ENCODE data around the gene PTCD1. TPM values are rescaled to one million over a fixed set of nuclear protein-coding genes. Genes with fewer than 3 reads are reported as not detected.
A peak's percentile ranks its signal among the peaks of the same experiment; 100 is the strongest.

Gene PTCD1
- total and polyA plus RNA-seq, 2 of the 8 experiments (the other 6 are each of a cell fraction or from before 2014, with no cell fraction given), result 7.5 to 7.6 TPM

GRCh38 chr7:99380823-99381663 is 57.6 kb downstream of the PTCD1 start:
- no peak overlapping the region for H2BK120ac ChIP-seq (replicated peaks; ENCODE audit: low read depth, low read length)
- H3K79me1 ChIP-seq (ENCODE audit: low read depth, low read length), result peaks cover 16% of the 10 kb centered on the region
- H2BK5ac ChIP-seq (ENCODE audit: low read depth, low read length), result peak overlapping the region; percentile 40
- 0 out of 2 replicates have a peak overlapping the region, but pooled peaks have one; percentile 43 for H2AK5ac ChIP-seq (ENCODE audit: low read depth, low read length)
- no peak overlapping the region for H3K56ac ChIP-seq (replicated peaks; ENCODE audit: insufficient read length, low read depth, low read length)
- no peak for DNase-seq (ENCODE audit: low read depth in 1 of 2, low spot score in 2 of 2)
- WGBS, 2 experiments (ENCODE audit: extremely low coverage in 1 of 2, insufficient coverage in 1 of 2, insufficient read length in 1 of 2, insufficient replicate concordance in 2 of 2, low coverage in 1 of 2, low lambda C conversion rate in 2 of 2, missing lambda C conversion rate in 1 of 2), result 93% methylated on average over 16 of the region's 16 CpGs; no CpG with 5 or more reads in 1 of the 2 experiments
- no peak overlapping the region for H2BK20ac ChIP-seq (ENCODE audit: low read length)
- H3K27ac ChIP-seq (ENCODE audit: low read depth, low read length), result peak overlapping the region; percentile 44; the same call in 1 of the 2 replicates
- H3K9ac ChIP-seq (replicated peaks in 1 of 4; ENCODE audit: extremely low read depth in 1 of 4, low read depth in 3 of 4, low read length in 3 of 4), result peak overlapping the region in 2 of 4 experiments; percentile 18 to 46; a peak in 3 of 7 replicates
- H3K79me2 ChIP-seq (ENCODE audit: control insufficient read depth in 1 of 2, insufficient read depth in 2 of 2, low read length in 2 of 2), result peaks cover 0 to 17% of the 10 kb centered on the region in 2 experiments; a peak in 2 of 4 replicates
- no peak overlapping the region for H4K5ac ChIP-seq (ENCODE audit: insufficient read length, low read depth, low read length)
- H3K4me2 ChIP-seq (ENCODE audit: insufficient read depth in 1 of 2, low read depth in 2 of 2, low read length in 2 of 2), result no peak overlapping the region; a peak in 1 of 4 replicates
- ChIA-PET CTCF (ENCODE audit: partially characterized antibody) (interaction anchor here (0.9 to 1.0 kb wide), 2 partner anchors 14 to 21 kb away, joined by 3 to 4 read pairs; no protein-coding TSS in a partner anchor), POLR2A (ENCODE audit: partially characterized antibody) (interaction anchor here (2.0 to 3.3 kb wide), 3 partner anchors 11 to 27 kb away, joined by 7 to 19 read pairs (median 18); partner anchors contain the start of genes BUD31 and PDAP1)
- H3K36me3 ChIP-seq (ENCODE audit: control insufficient read depth in 2 of 4, insufficient read depth in 4 of 4, low read length in 3 of 4), result peaks cover 0 to 3% (median 0%) of the 10 kb centered on the region in 4 experiments; a peak in 2 of 8 replicates
- no peaks in the 10 kb centered on the region for H3K9me3 ChIP-seq (ENCODE audit: insufficient read depth in 2 of 2, low read depth in 1 of 2, low read length in 1 of 2)
- H3K27me3 ChIP-seq (replicated peaks in 1 of 4; ENCODE audit: control insufficient read depth in 3 of 4, extremely low read depth in 1 of 4, insufficient read depth in 3 of 4, low read length in 3 of 4), result no peaks in the 10 kb centered on the region
- no peak overlapping the region for H2AFZ ChIP-seq (ENCODE audit: low read length)
- no peak overlapping the region for H2BK15ac ChIP-seq (ENCODE audit: low read length)
- no peak overlapping the region for H3K4me3 ChIP-seq (ENCODE audit: extremely low read depth in 1 of 4, insufficient read depth in 2 of 4, low read depth in 3 of 4, low read length in 4 of 4)
- H3K4me1 ChIP-seq (replicated peaks in 1 of 4; ENCODE audit: control insufficient read depth in 3 of 4, insufficient read depth in 4 of 4, low read length in 3 of 4), result peaks cover 0 to 5% (median 1%) of the 10 kb centered on the region in 4 experiments; a peak in 3 of 7 replicates
- H2BK12ac ChIP-seq (ENCODE audit: low read depth, low read length), result no peak overlapping the region
- H4K91ac ChIP-seq (replicated peaks; ENCODE audit: insufficient read length, low read length), result peak overlapping the region; percentile 44
- H3K14ac ChIP-seq (ENCODE audit: insufficient read length), result no peak overlapping the region
- H4K20me1 ChIP-seq (replicated peaks in 1 of 2; ENCODE audit: control insufficient read depth in 1 of 2, insufficient read depth in 2 of 2, low read length in 2 of 2), result peaks cover 14 to 22% of the 10 kb centered on the region in 2 experiments
- H4K8ac ChIP-seq (ENCODE audit: extremely low read depth, insufficient read depth, low read length), result peak overlapping the region; percentile 11; the same call in 1 of the 2 replicates
- no peak overlapping the region for H3K23ac ChIP-seq (ENCODE audit: insufficient read length)
- no peak overlapping the region for H3K4ac ChIP-seq (replicated peaks; ENCODE audit: insufficient read length, low read depth, low read length)
- no peak overlapping the region for H3K18ac ChIP-seq (ENCODE audit: extremely low read depth, low read length)
- no peak for FAIRE-seq
- no peaks in the 10 kb centered on the region; the same call in 1 of the 2 replicates for H3K23me2 ChIP-seq (ENCODE audit: low read depth, low read length)
- TF ChIP-seq HDAC6 (IDR thresholded peaks at IDR 0.05; ENCODE audit: low read depth, low read length), result no peak
- TF ChIP-seq MAFK (IDR thresholded peaks at IDR 0.05; ENCODE audit: low read depth, low read length), result no peak
- no peak for TF ChIP-seq JUN (IDR thresholded peaks at IDR 0.05; ENCODE audit: low read depth, low read length)
- no peak for TF ChIP-seq RBBP5 (IDR thresholded peaks at IDR 0.05; ENCODE audit: borderline replicate concordance, low read depth, low read length)
- no peak for TF ChIP-seq CHD1 (IDR thresholded peaks at IDR 0.05; ENCODE audit: low read depth, low read length)
- TF ChIP-seq RFX5 (IDR thresholded peaks at IDR 0.05; ENCODE audit: borderline replicate concordance, low read depth, low read length), result no peak
- TF ChIP-seq POLR2A (IDR thresholded peaks at IDR 0.05; ENCODE audit: control extremely low read depth in 1 of 2, low read depth in 2 of 2, low read length in 2 of 2), result no peak
- no peak for TF ChIP-seq KDM1A (IDR thresholded peaks at IDR 0.05; ENCODE audit: borderline replicate concordance, low read length)
- TF ChIP-seq RXRA (IDR thresholded peaks at IDR 0.05; ENCODE audit: insufficient read depth, low read depth, low read length), result no peak
- no peak for TF ChIP-seq BRCA1 (IDR thresholded peaks at IDR 0.05; ENCODE audit: low read depth, low read length)
